Progenitor cell of endocrine pancreas (in vitro differentiated cells): ENCODE data around the gene DDX25. TPM values are rescaled to one million over a fixed set of nuclear protein-coding genes. Genes with fewer than 3 reads are reported as not detected.

Experiments
- DNase-seq: peaks from one replicate; pipeline ENCODE4 v3.0.0; 2021; ENCODE audit warnings: low spot score; ENCODE audit not compliant: unreplicated experiment
- H3K27ac Mint-ChIP-seq: 2 replicates; pipeline ENCODE4 v1.8.0; 2021; ENCODE audit warnings: mild to moderate bottlenecking, moderate library complexity, mixed read lengths
- H3K27me3 Mint-ChIP-seq: 2 replicates; pipeline ENCODE4 v1.8.0; 2021; ENCODE audit warnings: mixed read lengths
- H3K36me3 Mint-ChIP-seq: 2 replicates; pipeline ENCODE4 v1.8.0; 2022; ENCODE audit warnings: mixed read lengths; ENCODE audit not compliant: insufficient read depth
- H3K4me1 Mint-ChIP-seq: 2 replicates; pipeline ENCODE4 v1.8.0; 2021; ENCODE audit warnings: low read depth, mixed read lengths
- H3K4me3 Mint-ChIP-seq: 2 replicates; pipeline ENCODE4 v1.8.0; 2021; ENCODE audit warnings: low read depth, mild to moderate bottlenecking, moderate library complexity, mixed read lengths
- H3K9me3 Mint-ChIP-seq: 2 replicates; pipeline ENCODE4 v1.8.0; 2021; ENCODE audit warnings: low read depth, mixed read lengths
- CTCF ChIP-seq: fragments of 200-600 bp; sonication (generic); IDR thresholded peaks from one replicate; pipeline ENCODE4 v1.5.0; 2021; ENCODE audit warnings: antibody characterized with exemption, mild to moderate bottlenecking; ENCODE audit not compliant: unreplicated experiment
- total RNA-seq: library from RNA; stranded (reverse); gene quantifications from 2 replicates; pipeline ENCODE4 v1.2.1, GENCODE V29; 2021

The DDX25 gene
- total RNA-seq, 1 donor from 2014 or later, result 3.8 TPM

- H3K4me3 Mint-ChIP-seq, result peak overlapping the region; percentile 83
- H3K27ac Mint-ChIP-seq, result peak overlapping the region; percentile 85
- no peaks in the 10 kb centered on the region for H3K9me3 Mint-ChIP-seq
- peaks cover 3% of the 10 kb centered on the region for H3K27me3 Mint-ChIP-seq
- peaks cover 6% of the 10 kb centered on the region for H3K4me1 Mint-ChIP-seq
- no peak for DNase-seq
- no peak for TF ChIP-seq CTCF
- no peaks in the 10 kb centered on the region for H3K36me3 Mint-ChIP-seq
These were observed 17.3 kb upstream of the DDX25 start for GRCh38 chr11:125886997-125887372.

- peaks cover 6% of the 10 kb centered on the region for H3K4me1 Mint-ChIP-seq
- H3K4me3 Mint-ChIP-seq, result peak within 1 kb of the TSS; percentile 83
- peak; percentile 81 for DNase-seq
- H3K9me3 Mint-ChIP-seq, result no peaks in the 10 kb centered on the region
- peak; percentile 31 for TF ChIP-seq CTCF
- H3K27ac Mint-ChIP-seq, result peak within 1 kb of the TSS; percentile 91
- H3K36me3 Mint-ChIP-seq, result no peaks in the 10 kb centered on the region
- H3K27me3 Mint-ChIP-seq, result no peaks in the 10 kb centered on the region
These were observed 16.7 kb upstream of the DDX25 start, which contains the start of gene HYLS1 for GRCh38 chr11:125887373-125888324. Gene HYLS1 (plus strand): TSS chr11:125887668. CDS start chr11:125899369, 11,701 bp downstream.

GRCh38 chr11:125890447-125891100, 13.7 kb upstream of the DDX25 start:
- Mint-ChIP-seq H3K27me3 (no peaks in the 10 kb centered on the region), H3K27ac (peak overlapping the region; percentile 3), H3K36me3 (peaks cover 1% of the 10 kb centered on the region), H3K4me1 (peaks cover 7% of the 10 kb centered on the region), H3K9me3 (no peaks in the 10 kb centered on the region), H3K4me3 (peak overlapping the region; percentile 28)
- TF ChIP-seq CTCF, result no peak
- DNase-seq, result no peak

- Mint-ChIP-seq H3K27me3 (no peaks in the 10 kb centered on the region), H3K36me3 (peaks cover 1% of the 10 kb centered on the region), H3K27ac (no peak overlapping the region), H3K9me3 (no peaks in the 10 kb centered on the region), H3K4me1 (peaks cover 7% of the 10 kb centered on the region), H3K4me3 (no peak overlapping the region)
- TF ChIP-seq CTCF, result no peak
- DNase-seq, result no peak
These were observed 12.2 kb upstream of the DDX25 start for GRCh38 chr11:125892071-125892470.

- DNase-seq, result no peak
These were observed 11.3 kb upstream of the DDX25 start for GRCh38 chr11:125892994-125893393.

More at GRCh38 chr11:125892994-125893393, 11.3 kb upstream of the DDX25 start:
- H3K4me3 Mint-ChIP-seq, result no peak overlapping the region
- H3K27me3 Mint-ChIP-seq, result no peaks in the 10 kb centered on the region
- no peaks in the 10 kb centered on the region for H3K9me3 Mint-ChIP-seq
- TF ChIP-seq CTCF, result no peak
- H3K4me1 Mint-ChIP-seq, result peaks cover 7% of the 10 kb centered on the region
- peaks cover 1% of the 10 kb centered on the region for H3K36me3 Mint-ChIP-seq
- H3K27ac Mint-ChIP-seq, result no peak overlapping the region
